DND-41 (cell line): ENCODE measurements around the gene FHOD3.

ENCODE experiments used
- ATAC-seq: fragments of 200-7000 bp; cut with Tn5 transposase; 3 replicates; pipeline ENCODE4 v1.9.1; 2021; ENCODE audit warnings: low read depth; ENCODE audit not compliant: insufficient read depth
- DNase-seq: peaks from one replicate; pipeline ENCODE4 v3.0.0-alpha.2; 2020
- H2AFZ ChIP-seq: 2 replicates; pipeline ENCODE4 v1.6.0; 2012; ENCODE audit warnings: low read depth, low read length
- H3K27ac ChIP-seq: 2 replicates; pipeline ENCODE4 v1.5.1; 2012; ENCODE audit warnings: low read length, inconsistent platforms
- H3K27me3 ChIP-seq: fragments of 200-600 bp; sonication (generic); 2 replicates; pipeline ENCODE4 v1.6.0; 2012; ENCODE audit warnings: low read length, mild to moderate bottlenecking, inconsistent platforms; ENCODE audit not compliant: insufficient read depth, poor library complexity
- H3K36me3 ChIP-seq: 2 replicates; pipeline ENCODE4 v1.5.1; 2012; ENCODE audit warnings: low read length, inconsistent platforms; ENCODE audit not compliant: insufficient read depth
- H3K4me1 ChIP-seq: 2 replicates; pipeline ENCODE4 v1.5.1; 2012; ENCODE audit warnings: mild to moderate bottlenecking, low read length; ENCODE audit not compliant: insufficient read depth
- H3K4me2 ChIP-seq: 2 replicates; pipeline ENCODE4 v1.6.0; 2012; ENCODE audit warnings: mild to moderate bottlenecking, moderate library complexity, low read length, inconsistent platforms; ENCODE audit not compliant: insufficient read depth
- H3K4me3 ChIP-seq, 2 experiments: fragments of 200-600 bp in 1 of 2; shearing (Covaris generic) in 1 of 2; 2 replicates each; pipeline ENCODE4 v1.5.1; 2012 to 2016; ENCODE audit warnings: inconsistent platforms in 2 of 2, low read length in 2 of 2, mild to moderate bottlenecking in 2 of 2, low read depth in 1 of 2, moderate library complexity in 1 of 2
- H3K79me2 ChIP-seq: 2 replicates; pipeline ENCODE4 v1.6.0; 2012; ENCODE audit warnings: low read length, inconsistent platforms; ENCODE audit not compliant: insufficient read depth
- H3K9ac ChIP-seq: 2 replicates; pipeline ENCODE4 v1.6.0; 2012; ENCODE audit warnings: low read depth, mild to moderate bottlenecking, inconsistent platforms, low read length, moderate library complexity
- H3K9me3 ChIP-seq: 2 replicates; pipeline ENCODE4 v1.5.1; 2012; ENCODE audit warnings: low read length, moderate library complexity, mild to moderate bottlenecking, inconsistent platforms; ENCODE audit not compliant: insufficient read depth, severe bottlenecking
- H4K20me1 ChIP-seq: 2 replicates; pipeline ENCODE4 v1.6.0; 2012; ENCODE audit warnings: low read length; ENCODE audit not compliant: insufficient read depth
- EZH2 ChIP-seq: IDR thresholded peaks from 3 replicates; pipeline ENCODE4 v1.6.1; 2012; ENCODE audit warnings: borderline replicate concordance, low read depth, mild to moderate bottlenecking, moderate library complexity, low read length, inconsistent platforms; ENCODE audit not compliant: severe bottlenecking
- TF ChIP-seq, protein P1 (sequence below): IDR thresholded peaks from 2 replicates; pipeline ENCODE4 v1.5.1; 2012; ENCODE audit warnings: borderline replicate concordance, low read length, moderate library complexity, mild to moderate bottlenecking; ENCODE audit not compliant: poor library complexity, severe bottlenecking; ENCODE audit errors: extremely low read depth

The FHOD3 gene

GRCh38 chr18:36744261-36744876 is 446.9 kb downstream of the FHOD3 start:
- Histone ChIP-seq H3K27me3 (no peaks in the 10 kb centered on the region), H3K36me3 (no peaks in the 10 kb centered on the region), H3K9ac (no peak overlapping the region), H4K20me1 (no peaks in the 10 kb centered on the region), H3K79me2 (no peaks in the 10 kb centered on the region), H3K4me2 (no peak overlapping the region), H3K9me3 (no peaks in the 10 kb centered on the region), H2AFZ (no peak overlapping the region), H3K4me3 (no peak overlapping the region), H3K27ac (no peak overlapping the region), H3K4me1 (no peaks in the 10 kb centered on the region)
- no peak for TF ChIP-seq EZH2
- TF ChIP-seq, protein P1, sequence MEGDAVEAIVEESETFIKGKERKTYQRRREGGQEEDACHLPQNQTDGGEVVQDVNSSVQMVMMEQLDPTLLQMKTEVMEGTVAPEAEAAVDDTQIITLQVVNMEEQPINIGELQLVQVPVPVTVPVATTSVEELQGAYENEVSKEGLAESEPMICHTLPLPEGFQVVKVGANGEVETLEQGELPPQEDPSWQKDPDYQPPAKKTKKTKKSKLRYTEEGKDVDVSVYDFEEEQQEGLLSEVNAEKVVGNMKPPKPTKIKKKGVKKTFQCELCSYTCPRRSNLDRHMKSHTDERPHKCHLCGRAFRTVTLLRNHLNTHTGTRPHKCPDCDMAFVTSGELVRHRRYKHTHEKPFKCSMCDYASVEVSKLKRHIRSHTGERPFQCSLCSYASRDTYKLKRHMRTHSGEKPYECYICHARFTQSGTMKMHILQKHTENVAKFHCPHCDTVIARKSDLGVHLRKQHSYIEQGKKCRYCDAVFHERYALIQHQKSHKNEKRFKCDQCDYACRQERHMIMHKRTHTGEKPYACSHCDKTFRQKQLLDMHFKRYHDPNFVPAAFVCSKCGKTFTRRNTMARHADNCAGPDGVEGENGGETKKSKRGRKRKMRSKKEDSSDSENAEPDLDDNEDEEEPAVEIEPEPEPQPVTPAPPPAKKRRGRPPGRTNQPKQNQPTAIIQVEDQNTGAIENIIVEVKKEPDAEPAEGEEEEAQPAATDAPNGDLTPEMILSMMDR = no peak
- no peak for ATAC-seq
- no peak for DNase-seq

- H3K4me1 ChIP-seq = no peaks in the 10 kb centered on the region
- DNase-seq (no peak), ATAC-seq (no peak)
- H3K9me3 ChIP-seq = no peaks in the 10 kb centered on the region
- H3K27me3 ChIP-seq = no peaks in the 10 kb centered on the region
- TF ChIP-seq, protein P1 = no peak
- no peak for TF ChIP-seq EZH2
- no peaks in the 10 kb centered on the region for H4K20me1 ChIP-seq
- no peaks in the 10 kb centered on the region for H3K36me3 ChIP-seq
- H3K79me2 ChIP-seq = no peaks in the 10 kb centered on the region
- H2AFZ ChIP-seq = no peak overlapping the region
- no peak overlapping the region for H3K27ac ChIP-seq
- H3K4me3 ChIP-seq = no peak overlapping the region
- H3K9ac ChIP-seq = no peak overlapping the region
- no peak overlapping the region for H3K4me2 ChIP-seq
These were observed 447.9 kb downstream of the FHOD3 start for GRCh38 chr18:36745219-36745975.

DNA sequence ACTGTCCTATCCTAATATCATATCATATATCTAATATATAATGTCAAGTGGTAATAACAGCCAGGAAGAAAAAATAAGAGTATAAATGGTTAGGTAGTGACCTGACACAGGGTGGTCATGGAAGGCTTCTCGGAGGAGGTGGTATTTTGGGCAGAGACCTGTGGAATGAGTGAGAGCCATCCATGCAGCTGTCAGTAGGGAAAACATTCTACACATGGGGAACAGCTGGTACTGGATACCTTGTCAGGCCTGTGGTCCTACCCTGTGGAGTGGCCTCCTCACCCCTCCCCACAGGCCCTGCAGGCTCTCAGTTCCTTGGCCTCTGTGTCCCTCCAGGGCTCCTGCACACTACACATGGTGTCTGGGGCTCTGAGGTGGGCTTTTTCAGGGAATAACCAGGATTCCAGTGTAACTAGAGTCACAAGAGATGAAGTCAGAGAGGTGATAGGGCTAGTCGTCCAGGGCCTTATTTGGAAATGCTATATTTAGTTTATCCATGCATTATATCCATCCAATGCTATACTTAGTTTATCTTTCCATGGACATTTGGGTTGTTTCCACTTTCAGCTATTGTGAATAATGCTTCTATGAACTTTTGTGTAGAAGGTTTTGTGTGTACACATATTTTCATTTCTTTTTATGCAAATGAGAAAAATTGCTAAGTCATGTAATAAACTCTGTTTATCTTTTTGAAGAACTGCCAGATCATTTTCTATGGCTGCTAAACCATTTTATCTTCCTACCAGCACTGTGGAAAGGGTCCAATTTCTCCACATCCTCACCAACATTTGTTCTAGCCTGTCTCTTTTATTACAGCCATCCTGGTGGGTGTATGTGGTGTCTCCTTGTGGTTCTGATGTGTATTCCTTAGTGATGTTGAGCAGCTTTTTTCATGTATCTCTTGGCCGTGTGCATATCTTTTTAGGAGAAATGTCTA is 455.7 kb downstream of the FHOD3 start:
- no peak overlapping the region for H3K4me3 ChIP-seq
- no peak overlapping the region for H3K4me2 ChIP-seq
- no peak overlapping the region for H2AFZ ChIP-seq
- no peak for ATAC-seq
- no peak for TF ChIP-seq EZH2
- TF ChIP-seq, protein P1 = no peak
- DNase-seq = no peak
- H3K9me3 ChIP-seq = no peaks in the 10 kb centered on the region
- H3K9ac ChIP-seq = no peak overlapping the region
- H3K36me3 ChIP-seq = no peaks in the 10 kb centered on the region
- no peaks in the 10 kb centered on the region for H3K27me3 ChIP-seq
- H3K4me1 ChIP-seq = no peaks in the 10 kb centered on the region
- no peaks in the 10 kb centered on the region for H3K79me2 ChIP-seq
- no peak overlapping the region for H3K27ac ChIP-seq
- no peaks in the 10 kb centered on the region for H4K20me1 ChIP-seq
